Osteoblast (primary cell): ENCODE results near the gene CBFB. TPM values are rescaled to one million over a fixed set of nuclear protein-coding genes. Genes with fewer than 3 reads are reported as not detected.

Experiments
- DNase-seq: peaks from one replicate; pipeline ENCODE4 v3.0.0; 2011; ENCODE audit warnings: low spot score, mixed read lengths; ENCODE audit not compliant: insufficient read length; ENCODE audit errors: missing footprints
- H2AFZ ChIP-seq: 2 replicates; pipeline ENCODE4 v1.6.0; 2011; ENCODE audit warnings: mild to moderate bottlenecking, low read length
- H3K27ac ChIP-seq: 2 replicates; pipeline ENCODE4 v1.5.1; 2011; ENCODE audit warnings: mild to moderate bottlenecking, low read depth, low read length, moderate library complexity
- H3K27me3 ChIP-seq: 2 replicates; pipeline ENCODE4 v1.6.0; 2012; ENCODE audit warnings: mild to moderate bottlenecking, control low read depth, inconsistent platforms, low read length, moderate library complexity; ENCODE audit not compliant: insufficient read depth
- H3K36me3 ChIP-seq: 2 replicates; pipeline ENCODE4 v1.5.1; 2011; ENCODE audit warnings: mild to moderate bottlenecking, low read length, control low read depth, moderate library complexity; ENCODE audit not compliant: insufficient read depth
- H3K4me1 ChIP-seq: 2 replicates; pipeline ENCODE4 v1.5.1; 2011; ENCODE audit warnings: mild to moderate bottlenecking, low read length, control low read depth, moderate library complexity; ENCODE audit not compliant: insufficient read depth
- H3K4me2 ChIP-seq: 2 replicates; pipeline ENCODE4 v1.6.0; 2011; ENCODE audit warnings: mild to moderate bottlenecking, low read length; ENCODE audit not compliant: insufficient read depth
- H3K4me3 ChIP-seq: fragments of 200-600 bp; sonication (generic); 3 replicates; pipeline ENCODE4 v1.5.1; 2012; ENCODE audit warnings: mild to moderate bottlenecking, low read length, inconsistent platforms; ENCODE audit not compliant: insufficient read depth
- H3K79me2 ChIP-seq: 2 replicates; pipeline ENCODE4 v1.6.0; 2012; ENCODE audit warnings: mild to moderate bottlenecking, low read length, control low read depth, inconsistent platforms; ENCODE audit not compliant: insufficient read depth
- H3K9me3 ChIP-seq: 2 replicates; pipeline ENCODE4 v1.5.1; 2011; ENCODE audit warnings: low read depth, low read length, control low read depth
- H4K20me1 ChIP-seq: 2 replicates; pipeline ENCODE4 v1.6.0; 2012; ENCODE audit warnings: mild to moderate bottlenecking, low read length, control low read depth; ENCODE audit not compliant: insufficient read depth
- total RNA-seq: library from RNA; depleted of rRNA; stranded (reverse); fragments of >200 nt; gene quantifications from 2 replicates; pipeline ENCODE4 v1.2.3, GENCODE V29; 2012
- TF ChIP-seq, protein P1 (sequence below): IDR thresholded peaks from 2 replicates; pipeline ENCODE4 v1.5.1; 2011; ENCODE audit warnings: mild to moderate bottlenecking, low read depth, low read length, moderate library complexity; ENCODE audit errors: extremely low read depth

CBFB gene
- total RNA-seq, 1 donor, result 63.0 TPM

GRCh38 chr16:67146523-67147357 is 117.8 kb downstream of the CBFB start:
- Histone ChIP-seq H3K9me3 (no peaks in the 10 kb centered on the region), H3K79me2 (peaks cover 9% of the 10 kb centered on the region), H3K4me3 (no peak overlapping the region), H4K20me1 (peaks cover 14% of the 10 kb centered on the region), H3K36me3 (peaks cover 66% of the 10 kb centered on the region), H3K4me1 (peaks cover 3% of the 10 kb centered on the region), H2AFZ (no peak overlapping the region), H3K27me3 (no peaks in the 10 kb centered on the region), H3K4me2 (no peak overlapping the region), H3K27ac (no peak overlapping the region)
- TF ChIP-seq, protein P1, sequence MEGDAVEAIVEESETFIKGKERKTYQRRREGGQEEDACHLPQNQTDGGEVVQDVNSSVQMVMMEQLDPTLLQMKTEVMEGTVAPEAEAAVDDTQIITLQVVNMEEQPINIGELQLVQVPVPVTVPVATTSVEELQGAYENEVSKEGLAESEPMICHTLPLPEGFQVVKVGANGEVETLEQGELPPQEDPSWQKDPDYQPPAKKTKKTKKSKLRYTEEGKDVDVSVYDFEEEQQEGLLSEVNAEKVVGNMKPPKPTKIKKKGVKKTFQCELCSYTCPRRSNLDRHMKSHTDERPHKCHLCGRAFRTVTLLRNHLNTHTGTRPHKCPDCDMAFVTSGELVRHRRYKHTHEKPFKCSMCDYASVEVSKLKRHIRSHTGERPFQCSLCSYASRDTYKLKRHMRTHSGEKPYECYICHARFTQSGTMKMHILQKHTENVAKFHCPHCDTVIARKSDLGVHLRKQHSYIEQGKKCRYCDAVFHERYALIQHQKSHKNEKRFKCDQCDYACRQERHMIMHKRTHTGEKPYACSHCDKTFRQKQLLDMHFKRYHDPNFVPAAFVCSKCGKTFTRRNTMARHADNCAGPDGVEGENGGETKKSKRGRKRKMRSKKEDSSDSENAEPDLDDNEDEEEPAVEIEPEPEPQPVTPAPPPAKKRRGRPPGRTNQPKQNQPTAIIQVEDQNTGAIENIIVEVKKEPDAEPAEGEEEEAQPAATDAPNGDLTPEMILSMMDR, result peak; percentile 19
- peak; percentile 66 for DNase-seq

GRCh38 chr16:67147437-67148140 is 118.6 kb downstream of the CBFB start:
- Histone ChIP-seq H3K36me3 (peaks cover 58% of the 10 kb centered on the region), H4K20me1 (peaks cover 13% of the 10 kb centered on the region), H3K79me2 (peaks cover 9% of the 10 kb centered on the region), H3K4me1 (peaks cover 3% of the 10 kb centered on the region), H3K4me3 (no peak overlapping the region), H3K9me3 (no peaks in the 10 kb centered on the region), H3K27me3 (no peaks in the 10 kb centered on the region), H3K27ac (no peak overlapping the region), H3K4me2 (no peak overlapping the region), H2AFZ (no peak overlapping the region)
- TF ChIP-seq, protein P1, result no peak
- DNase-seq, result peak; percentile 71

DNA sequence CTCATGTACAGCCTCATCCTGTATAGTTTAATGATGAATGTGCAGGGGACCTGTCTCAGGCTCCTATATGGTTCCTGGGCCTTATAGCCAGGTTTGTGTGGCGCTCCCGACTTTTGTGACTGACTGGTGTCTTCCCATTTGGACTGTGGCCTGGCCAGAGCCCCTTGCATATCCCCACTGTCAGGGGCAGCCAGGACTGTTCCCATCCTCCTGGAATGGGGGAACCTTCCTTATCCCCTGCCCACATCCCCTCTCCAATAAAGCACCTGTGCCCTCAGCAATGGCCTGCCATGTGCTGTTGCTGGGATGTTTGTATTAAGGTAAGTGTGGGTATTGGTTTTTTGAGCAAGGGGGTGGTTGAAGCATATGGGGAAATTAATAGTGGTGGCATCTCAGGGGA is 119.3 kb downstream of the CBFB start:
- TF ChIP-seq, protein P1, result no peak
- no peak overlapping the region for H2AFZ ChIP-seq
- DNase-seq, result peak; percentile 75
- H3K27ac ChIP-seq, result no peak overlapping the region
- H3K27me3 ChIP-seq, result no peaks in the 10 kb centered on the region
- peaks cover 9% of the 10 kb centered on the region for H3K79me2 ChIP-seq
- H3K4me2 ChIP-seq, result no peak overlapping the region
- no peaks in the 10 kb centered on the region for H3K9me3 ChIP-seq
- no peak overlapping the region for H3K4me3 ChIP-seq
- H3K36me3 ChIP-seq, result peaks cover 54% of the 10 kb centered on the region
- peaks cover 12% of the 10 kb centered on the region for H4K20me1 ChIP-seq
- peaks cover 3% of the 10 kb centered on the region for H3K4me1 ChIP-seq
